Esophagus muscularis mucosa (tissue), 3 donors: ENCODE results near the gene VILL.

ENCODE experiments used
- POLR2AphosphoS5 ChIP-seq, 2 donors: sonication (generic); formaldehyde crosslinking; IDR thresholded peaks; one replicate each; pipeline ENCODE4 v1.6.1; 2017; ENCODE audit warnings: antibody characterized with exemption in 2 of 2
- TF ChIP-seq, protein P1 (sequence below), 3 experiments: fragments of 200-600 bp in 2 of 3; fragments of 450-650 bp in 1 of 3; sonication (generic) in 2 of 3; IDR thresholded peaks; one replicate each; pipeline ENCODE4 v1.5.1; 2017 to 2019; ENCODE audit warnings: antibody characterized with exemption in 3 of 3, mild to moderate bottlenecking in 2 of 3, moderate library complexity in 1 of 3

DNA sequence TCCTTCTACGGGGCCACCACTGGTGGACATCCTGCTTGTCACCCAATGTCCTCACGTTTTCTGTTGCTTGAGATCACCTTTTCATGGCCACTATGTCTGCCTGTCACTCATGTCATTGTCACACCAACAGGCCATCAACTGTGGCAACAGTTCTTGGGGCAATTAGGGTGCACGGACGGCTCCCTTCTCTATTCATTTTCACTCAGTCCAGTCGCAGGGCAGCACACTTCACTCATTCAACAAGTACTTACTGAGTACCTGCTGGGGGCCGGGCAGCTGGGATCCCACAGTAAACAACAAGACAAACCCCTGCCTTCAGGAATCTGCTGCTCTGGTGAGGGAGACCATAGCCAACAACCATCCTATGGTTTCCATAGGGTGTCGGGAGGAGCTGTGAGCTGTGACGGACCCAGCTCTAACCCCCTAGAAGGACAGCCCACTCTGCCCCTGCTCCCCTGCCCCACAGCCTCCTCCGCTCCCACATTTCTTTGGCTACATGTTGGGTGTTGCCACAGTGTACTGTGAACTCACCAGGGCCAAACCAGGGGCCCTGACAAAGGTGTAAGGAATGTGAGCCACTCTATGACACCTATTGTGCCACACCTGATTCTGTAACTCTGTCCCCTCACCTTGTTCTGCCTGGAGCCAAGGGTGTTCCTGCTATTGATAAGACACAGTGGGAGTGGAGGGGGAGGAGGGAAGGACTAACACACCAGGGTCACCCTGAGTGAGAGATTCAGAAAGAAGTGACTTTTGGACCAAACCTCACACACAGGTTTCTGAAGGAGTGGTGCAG lies 1.9 kb downstream of the VILL start:
- TF ChIP-seq, protein P1, sequence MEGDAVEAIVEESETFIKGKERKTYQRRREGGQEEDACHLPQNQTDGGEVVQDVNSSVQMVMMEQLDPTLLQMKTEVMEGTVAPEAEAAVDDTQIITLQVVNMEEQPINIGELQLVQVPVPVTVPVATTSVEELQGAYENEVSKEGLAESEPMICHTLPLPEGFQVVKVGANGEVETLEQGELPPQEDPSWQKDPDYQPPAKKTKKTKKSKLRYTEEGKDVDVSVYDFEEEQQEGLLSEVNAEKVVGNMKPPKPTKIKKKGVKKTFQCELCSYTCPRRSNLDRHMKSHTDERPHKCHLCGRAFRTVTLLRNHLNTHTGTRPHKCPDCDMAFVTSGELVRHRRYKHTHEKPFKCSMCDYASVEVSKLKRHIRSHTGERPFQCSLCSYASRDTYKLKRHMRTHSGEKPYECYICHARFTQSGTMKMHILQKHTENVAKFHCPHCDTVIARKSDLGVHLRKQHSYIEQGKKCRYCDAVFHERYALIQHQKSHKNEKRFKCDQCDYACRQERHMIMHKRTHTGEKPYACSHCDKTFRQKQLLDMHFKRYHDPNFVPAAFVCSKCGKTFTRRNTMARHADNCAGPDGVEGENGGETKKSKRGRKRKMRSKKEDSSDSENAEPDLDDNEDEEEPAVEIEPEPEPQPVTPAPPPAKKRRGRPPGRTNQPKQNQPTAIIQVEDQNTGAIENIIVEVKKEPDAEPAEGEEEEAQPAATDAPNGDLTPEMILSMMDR (IDR thresholded peaks at IDR 0.05): no peak
- TF ChIP-seq POLR2AphosphoS5 (IDR thresholded peaks at IDR 0.05): no peak
